WTC11 (cell line): ENCODE data around the gene UGT2B10.

ENCODE experiments used
- ARID4B ChIP-seq: sonication (generic); formaldehyde crosslinking; IDR thresholded peaks from 2 replicates; pipeline ENCODE4 v1.8.0; 2023; ENCODE audit warnings: missing genetic modification reagents, mild to moderate bottlenecking, borderline replicate concordance
- ATF2 ChIP-seq: sonication (generic); formaldehyde crosslinking; IDR thresholded peaks from 2 replicates; pipeline ENCODE4 v1.8.1; 2022; ENCODE audit warnings: low read depth, missing genetic modification reagents, borderline replicate concordance
- CREB1 ChIP-seq: sonication (generic); formaldehyde crosslinking; IDR thresholded peaks from 2 replicates; pipeline ENCODE4 v1.8.0; 2023; ENCODE audit warnings: mild to moderate bottlenecking, missing genetic modification reagents
- CTCF ChIP-seq: fragments of 200-600 bp; IDR thresholded peaks from 2 replicates; pipeline ENCODE4 v1.8.0; 2022; ENCODE audit warnings: antibody characterized with exemption
- ELF4 ChIP-seq: sonication (generic); formaldehyde crosslinking; IDR thresholded peaks from 2 replicates; pipeline ENCODE4 v1.8.1; 2022; ENCODE audit warnings: low read depth, mild to moderate bottlenecking, moderate library complexity, missing genetic modification reagents
- FOXJ3 ChIP-seq: sonication (generic); formaldehyde crosslinking; IDR thresholded peaks from 2 replicates; pipeline ENCODE4 v1.9.0; 2021; ENCODE audit warnings: missing genetic modification reagents, mild to moderate bottlenecking, borderline replicate concordance
- NFATC4 ChIP-seq: fragments of 250-450 bp; sonication (Bioruptor Pico); IDR thresholded peaks from 2 replicates; pipeline ENCODE4 v1.9.0; 2021; ENCODE audit warnings: mild to moderate bottlenecking
- USF1 ChIP-seq: sonication (generic); formaldehyde crosslinking; IDR thresholded peaks from 2 replicates; pipeline ENCODE4 v1.8.0; 2022; ENCODE audit warnings: mild to moderate bottlenecking, missing genetic modification reagents
- ZNF512 ChIP-seq: sonication (generic); formaldehyde crosslinking; IDR thresholded peaks from 2 replicates; pipeline ENCODE4 v1.8.1; 2022; ENCODE audit warnings: missing genetic modification reagents, borderline replicate concordance

GRCh38 chr4:68780232-68780631 is 35.6 kb upstream of the UGT2B10 start:
- TF ChIP-seq CTCF (no peak), NFATC4 (CRISPR knock-in tag) (no peak), ZNF512 (no peak), FOXJ3 (CRISPR knock-in tag) (no peak), USF1 (CRISPR knock-in tag) (no peak), ARID4B (no peak), CREB1 (no peak), ATF2 (no peak), ELF4 (CRISPR knock-in tag) (no peak)
